ENCODE data around the gene ARHGAP15. TPM values are rescaled to one million over a fixed set of nuclear protein-coding genes. Genes with fewer than 3 reads are reported as not detected.

The ARHGAP15 gene
- total RNA-seq, 4 donors from 2014 or later = 3.4 to 9.3 (median 6.4) TPM

DNA sequence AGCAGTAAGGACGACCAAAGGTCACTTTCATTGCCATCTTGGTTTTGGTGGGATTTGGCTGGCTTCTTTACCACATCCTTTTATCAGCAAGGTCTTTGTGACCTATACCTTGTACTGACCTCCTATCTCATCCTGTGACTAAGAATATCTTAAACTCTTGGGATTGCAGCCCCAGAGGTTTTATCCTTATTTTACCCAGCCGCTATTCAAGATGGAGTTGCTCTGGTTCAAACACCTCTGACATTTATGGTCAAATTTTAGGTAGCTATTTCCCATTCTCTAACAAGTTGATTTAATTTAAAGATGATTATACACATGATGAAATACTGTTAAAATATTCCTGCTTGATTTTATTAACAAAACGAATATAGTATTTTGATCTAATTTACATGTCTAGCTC is 326.1 kb downstream of the ARHGAP15 start:
- no peak for ATAC-seq
- Histone ChIP-seq H3K4me1 (no peaks in the 10 kb centered on the region), H3K9me3 (no peaks in the 10 kb centered on the region), H3K27me3 (no peaks in the 10 kb centered on the region), H3K4me3 (no peak overlapping the region), H3K36me3 (no peaks in the 10 kb centered on the region), H3K27ac (no peak overlapping the region)
- 91 to 97% methylated on average over 3 of the region's 3 CpGs for WGBS, 2 donors (ENCODE audit: low coverage in 1 of 2)
- no peak for TF ChIP-seq EP300 (IDR thresholded peaks at IDR 0.05)
- TF ChIP-seq, protein P1, sequence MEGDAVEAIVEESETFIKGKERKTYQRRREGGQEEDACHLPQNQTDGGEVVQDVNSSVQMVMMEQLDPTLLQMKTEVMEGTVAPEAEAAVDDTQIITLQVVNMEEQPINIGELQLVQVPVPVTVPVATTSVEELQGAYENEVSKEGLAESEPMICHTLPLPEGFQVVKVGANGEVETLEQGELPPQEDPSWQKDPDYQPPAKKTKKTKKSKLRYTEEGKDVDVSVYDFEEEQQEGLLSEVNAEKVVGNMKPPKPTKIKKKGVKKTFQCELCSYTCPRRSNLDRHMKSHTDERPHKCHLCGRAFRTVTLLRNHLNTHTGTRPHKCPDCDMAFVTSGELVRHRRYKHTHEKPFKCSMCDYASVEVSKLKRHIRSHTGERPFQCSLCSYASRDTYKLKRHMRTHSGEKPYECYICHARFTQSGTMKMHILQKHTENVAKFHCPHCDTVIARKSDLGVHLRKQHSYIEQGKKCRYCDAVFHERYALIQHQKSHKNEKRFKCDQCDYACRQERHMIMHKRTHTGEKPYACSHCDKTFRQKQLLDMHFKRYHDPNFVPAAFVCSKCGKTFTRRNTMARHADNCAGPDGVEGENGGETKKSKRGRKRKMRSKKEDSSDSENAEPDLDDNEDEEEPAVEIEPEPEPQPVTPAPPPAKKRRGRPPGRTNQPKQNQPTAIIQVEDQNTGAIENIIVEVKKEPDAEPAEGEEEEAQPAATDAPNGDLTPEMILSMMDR (IDR thresholded peaks at IDR 0.05) = no peak
- TF ChIP-seq POLR2AphosphoS5 (IDR thresholded peaks at IDR 0.05) = no peak
- no peak for TF ChIP-seq POLR2A (IDR thresholded peaks at IDR 0.05)

GRCh38 chr2:143458258-143459190 is 329.3 kb downstream of the ARHGAP15 start:
- Histone ChIP-seq H3K4me1 (no peaks in the 10 kb centered on the region), H3K27ac (no peak overlapping the region), H3K4me3 (no peak overlapping the region), H3K9me3 (no peaks in the 10 kb centered on the region), H3K36me3 (no peaks in the 10 kb centered on the region), H3K27me3 (no peaks in the 10 kb centered on the region)
- TF ChIP-seq POLR2A (IDR thresholded peaks at IDR 0.05) (no peak), EP300 (IDR thresholded peaks at IDR 0.05) (no peak), POLR2AphosphoS5 (IDR thresholded peaks at IDR 0.05) (no peak)
- TF ChIP-seq, protein P1 (IDR thresholded peaks at IDR 0.05) = no peak
- WGBS, 2 donors (ENCODE audit: low coverage in 1 of 2) = 84 to 89% methylated on average over 5 to 7 of the region's 7 CpGs
- no peak for ATAC-seq

- H3K4me1 ChIP-seq = no peaks in the 10 kb centered on the region
- no peak for ATAC-seq
- no peaks in the 10 kb centered on the region for H3K9me3 ChIP-seq
- no peaks in the 10 kb centered on the region for H3K27me3 ChIP-seq
- H3K27ac ChIP-seq = no peak overlapping the region
- no peak for TF ChIP-seq EP300 (IDR thresholded peaks at IDR 0.05)
- H3K36me3 ChIP-seq = no peaks in the 10 kb centered on the region
- no peak overlapping the region for H3K4me3 ChIP-seq
Measured at GRCh38 chr2:143460382-143460781, 331.2 kb downstream of the ARHGAP15 start.

GRCh38 chr2:143463719-143464118 is 334.5 kb downstream of the ARHGAP15 start:
- H3K27me3 ChIP-seq = no peaks in the 10 kb centered on the region
- H3K9me3 ChIP-seq = no peaks in the 10 kb centered on the region
- no peak overlapping the region for H3K4me3 ChIP-seq
- no peaks in the 10 kb centered on the region for H3K4me1 ChIP-seq
- H3K27ac ChIP-seq = no peak overlapping the region
- no peaks in the 10 kb centered on the region for H3K36me3 ChIP-seq
- no peak for TF ChIP-seq EP300 (IDR thresholded peaks at IDR 0.05)
- no peak for TF ChIP-seq POLR2A (IDR thresholded peaks at IDR 0.05)
- TF ChIP-seq POLR2AphosphoS5 (IDR thresholded peaks at IDR 0.05) = no peak
- TF ChIP-seq, protein P1 (IDR thresholded peaks at IDR 0.05) = no peak
- no peak for ATAC-seq

GRCh38 chr2:143466391-143466790 is 337.2 kb downstream of the ARHGAP15 start:
- ATAC-seq = no peak
- H3K9me3 ChIP-seq = no peaks in the 10 kb centered on the region
- 89 to 100% methylated on average over 1 of the region's 1 CpG for WGBS, 2 donors (ENCODE audit: low coverage in 1 of 2)
- H3K27ac ChIP-seq = no peak overlapping the region
- H3K4me1 ChIP-seq = no peaks in the 10 kb centered on the region
- TF ChIP-seq POLR2AphosphoS5 (IDR thresholded peaks at IDR 0.05) (no peak), EP300 (IDR thresholded peaks at IDR 0.05) (no peak), POLR2A (IDR thresholded peaks at IDR 0.05) (no peak)
- TF ChIP-seq, protein P1 (IDR thresholded peaks at IDR 0.05) = no peak
- H3K27me3 ChIP-seq = no peaks in the 10 kb centered on the region
- no peaks in the 10 kb centered on the region for H3K36me3 ChIP-seq
- H3K4me3 ChIP-seq = no peak overlapping the region

All from gastroesophageal sphincter (tissue), 4 donors.